Esophagus squamous epithelium (tissue), 4 donors: ENCODE measurements around the gene LTBP3.

Experiments
- CTCF ChIP-seq, 6 experiments: fragments of 450-650 bp in 4 of 6; fragments of 200-600 bp in 2 of 6; sonication (generic) in 2 of 6; IDR thresholded peaks; one replicate each; pipeline ENCODE4 v1.5.1; 2016 to 2019; ENCODE audit warnings: antibody characterized with exemption in 6 of 6, mild to moderate bottlenecking in 4 of 6, moderate library complexity in 4 of 6
- POLR2A ChIP-seq, 4 donors: fragments of 450-650 bp; IDR thresholded peaks; one replicate each; pipeline ENCODE4 v1.6.1; 2017; ENCODE audit warnings: antibody characterized with exemption in 4 of 4, mild to moderate bottlenecking in 4 of 4, moderate library complexity in 3 of 4

DNA sequence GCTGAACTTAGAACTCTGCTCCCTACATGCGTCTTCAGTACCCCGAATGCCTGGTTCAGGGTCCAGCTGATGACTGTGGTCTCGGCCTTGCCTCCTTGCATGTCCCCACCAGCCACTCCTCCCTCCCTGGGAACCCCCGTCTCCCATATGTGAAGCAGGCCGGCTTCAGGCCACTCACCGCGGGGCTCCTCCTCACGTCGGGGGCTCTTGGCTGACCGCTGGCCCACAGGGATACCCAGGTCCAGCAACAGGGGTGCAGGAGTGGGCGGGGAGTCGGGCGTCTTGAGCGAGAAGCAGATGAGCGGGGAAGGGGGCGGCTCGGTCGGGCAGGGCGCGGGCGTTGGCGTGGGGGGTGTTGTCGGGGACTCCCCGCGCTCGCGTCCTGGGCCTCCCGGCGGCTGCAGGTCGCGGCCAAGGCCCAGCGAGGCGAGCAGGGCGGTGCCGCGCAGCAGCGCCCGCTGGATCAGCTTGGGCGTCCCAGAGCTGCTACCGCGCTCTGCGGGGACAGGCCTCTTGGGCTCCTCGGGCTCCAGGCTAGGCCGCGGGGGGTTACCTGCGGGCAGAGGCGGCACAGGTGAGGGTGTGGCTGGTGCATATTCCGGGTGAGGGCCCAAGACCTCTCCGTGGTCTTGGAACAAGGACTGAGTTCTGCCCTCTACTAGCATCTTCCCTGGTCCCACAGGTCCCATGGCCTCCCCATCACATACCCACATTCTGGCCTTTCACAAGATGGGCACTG lies 41.2 kb upstream of the LTBP3 start:
- TF ChIP-seq POLR2A (IDR thresholded peaks at IDR 0.05): no peak
- no peak for TF ChIP-seq CTCF (IDR thresholded peaks at IDR 0.05)
